Dermis microvascular lymphatic vessel endothelial cell (primary cell): ENCODE data around the gene MLLT3. TPM values are rescaled to one million over a fixed set of nuclear protein-coding genes. Genes with fewer than 3 reads are reported as not detected.

Experiments used
- DNase-seq, 2 donors: peaks; one replicate each; pipeline versions ENCODE4 v3.0.0 to v3.0.0-alpha.2; 2010; ENCODE audit warnings: low read depth in 2 of 2
- total RNA-seq: library from RNA; depleted of rRNA; stranded (reverse); fragments of >200 nt; gene quantifications from 2 replicates; pipeline ENCODE4 v1.2.1, GENCODE V29; 2014

MLLT3 gene
- total RNA-seq, 1 donor from 2014 or later: 1.9 TPM

- no peak for DNase-seq
These were observed 8.1 kb upstream of the MLLT3 start for GRCh38 chr9:20630241-20630943.

GRCh38 chr9:20625003-20625349 is 2.7 kb upstream of the MLLT3 start:
- no peak for DNase-seq

GRCh38 chr9:20624201-20625002 is 2.1 kb upstream of the MLLT3 start:
- DNase-seq: peak; percentile 67 to 81

DNA sequence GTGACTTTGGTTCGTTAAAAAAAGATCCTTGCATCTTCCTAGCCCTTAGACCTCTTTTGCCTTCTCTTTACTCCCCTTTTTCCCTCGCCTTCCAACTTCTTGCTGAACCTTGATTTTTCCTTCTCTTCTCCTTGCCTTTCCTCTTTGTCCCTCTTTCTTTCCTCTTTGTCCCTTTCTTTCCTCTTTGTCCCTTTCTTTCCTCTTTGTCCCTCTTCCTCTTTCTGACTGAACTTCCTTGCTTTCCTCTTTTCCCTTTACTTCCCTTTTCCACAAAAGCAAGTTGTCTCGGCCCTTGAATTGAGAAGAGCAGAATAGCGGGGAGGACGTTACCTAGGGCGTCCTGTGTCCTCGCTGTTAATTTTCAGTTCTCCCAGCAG is 1.4 kb upstream of the MLLT3 start:
- no peak for DNase-seq

DNA sequence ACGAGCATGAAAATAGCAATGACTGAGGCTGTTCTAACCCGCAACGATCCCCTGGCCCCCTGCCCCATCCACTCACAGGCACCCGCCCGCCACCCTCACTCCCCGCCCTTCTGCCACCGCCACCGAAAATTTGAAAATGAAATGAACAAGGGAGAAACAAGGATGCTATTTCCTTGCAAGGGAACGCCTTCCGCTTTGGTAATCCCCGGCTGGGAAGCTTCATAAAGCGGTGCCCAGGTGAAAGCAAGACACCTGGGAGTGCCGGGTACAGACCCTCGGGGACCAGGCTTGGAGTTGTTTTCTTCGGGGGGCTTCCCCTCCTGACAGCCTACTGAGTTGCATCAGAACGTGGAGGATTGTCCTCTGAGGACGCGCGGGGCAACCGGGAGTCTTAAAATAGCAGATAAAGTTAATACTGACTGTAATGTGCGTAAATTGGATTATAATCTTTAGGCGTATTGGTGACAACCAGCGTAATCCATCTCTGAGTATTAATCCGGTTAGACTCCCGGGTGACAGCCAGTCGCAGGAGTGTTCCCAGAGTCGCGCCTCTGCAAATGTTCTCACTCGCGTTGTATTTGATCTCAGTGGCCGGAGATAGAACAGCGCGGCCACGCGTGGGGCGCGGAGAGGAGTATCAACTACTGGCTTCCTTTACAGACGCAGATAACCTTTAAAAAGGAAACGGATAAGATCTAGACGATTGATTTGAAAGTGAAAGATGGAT is 885 bp upstream of the MLLT3 start:
- peak in 1 of 2 donors; percentile 11 for DNase-seq

GRCh38 chr9:20621471-20622329 is 599 bp downstream of the MLLT3 start:
- DNase-seq: peak; percentile 25 to 76

GRCh38 chr9:20620650-20621470 is 1.4 kb downstream of the MLLT3 start:
- peak in 1 of 2 donors; percentile 53 for DNase-seq

GRCh38 chr9:20619487-20620200 is 2.7 kb downstream of the MLLT3 start:
- DNase-seq: no peak

GRCh38 chr9:20618361-20618802 is 3.9 kb downstream of the MLLT3 start:
- peak; percentile 68 to 91 for DNase-seq

- no peak for DNase-seq
These were observed 5.5 kb downstream of the MLLT3 start for GRCh38 chr9:20616808-20617207.

- DNase-seq: no peak
These were observed 7.6 kb downstream of the MLLT3 start for GRCh38 chr9:20614602-20615216.

- peak in 1 of 2 donors; percentile 30 for DNase-seq
These were observed 10.5 kb downstream of the MLLT3 start for GRCh38 chr9:20611691-20612287.

- DNase-seq: no peak
These were observed 11.7 kb downstream of the MLLT3 start for GRCh38 chr9:20610591-20610990.

GRCh38 chr9:20608582-20608981 is 13.7 kb downstream of the MLLT3 start:
- no peak for DNase-seq

DNA sequence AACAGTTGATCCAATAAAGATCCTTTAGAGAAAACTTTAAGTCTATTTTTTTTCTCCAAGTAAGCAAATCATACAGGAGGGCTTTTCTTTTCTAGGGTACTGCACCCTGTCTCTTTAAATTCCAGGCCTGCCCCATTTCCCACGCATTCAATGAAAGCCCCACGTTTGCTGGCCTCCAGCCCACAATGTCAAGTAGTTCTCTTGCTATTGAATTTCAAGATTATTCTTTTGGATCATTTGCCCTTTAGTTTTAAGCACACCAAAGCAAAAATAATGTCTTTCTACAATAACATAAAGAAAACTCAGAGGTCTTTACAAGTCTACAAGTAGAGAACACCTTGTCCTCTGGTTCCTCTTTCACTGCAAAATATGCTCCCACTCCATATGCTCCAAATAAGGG is 15.6 kb downstream of the MLLT3 start:
- DNase-seq: no peak

DNA sequence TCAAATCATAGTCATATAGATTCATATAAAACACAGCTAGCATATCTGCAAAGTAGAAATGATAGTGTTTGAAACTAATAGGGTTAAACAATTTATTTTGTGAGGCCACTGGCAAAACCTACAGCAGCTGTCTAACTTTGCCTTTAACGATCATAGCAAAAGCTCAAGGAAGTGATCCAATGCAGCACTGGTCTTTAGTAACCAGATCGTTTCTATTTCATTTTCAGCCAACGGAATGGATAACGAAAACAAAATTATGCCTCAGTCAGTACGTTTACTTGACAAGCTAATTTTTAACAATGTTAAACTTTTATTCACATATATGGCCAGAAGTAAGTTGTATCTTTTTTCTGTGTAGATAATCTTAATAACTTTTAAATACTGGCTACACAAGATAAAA is 17.7 kb downstream of the MLLT3 start:
- no peak for DNase-seq

- DNase-seq: no peak
These were observed 18.6 kb downstream of the MLLT3 start for GRCh38 chr9:20603524-20604268.

- no peak for DNase-seq
These were observed 21.0 kb downstream of the MLLT3 start for GRCh38 chr9:20601292-20601691.
